GM12878 (cell line): ENCODE measurements around the gene OMG.
A peak's percentile ranks its signal among the peaks of the same experiment; 100 is the strongest.

Source experiments
- CTCF ChIP-seq, 3 experiments: IDR thresholded peaks in 2 of 3; conservative IDR thresholded peaks in 1 of 3; 2 replicates each; pipeline ENCODE4 v1.5.1; 2011; ENCODE audit warnings: low read depth in 3 of 3, low read length in 3 of 3, mild to moderate bottlenecking in 3 of 3, control low read depth in 2 of 3, moderate library complexity in 2 of 3, inconsistent platforms in 1 of 3, mixed read lengths in 1 of 3; ENCODE audit not compliant: control insufficient read depth in 2 of 3, insufficient read depth in 1 of 3; ENCODE audit errors: extremely low read depth in 1 of 3
- SMARCA5 ChIP-seq: fragments of 450-650 bp; IDR thresholded peaks from 2 replicates; pipeline ENCODE4 v1.6.1; 2017; ENCODE audit warnings: mild to moderate bottlenecking
- USF2 ChIP-seq: IDR thresholded peaks from 2 replicates; pipeline ENCODE4 v1.6.1; 2011; ENCODE audit warnings: low read depth, low read length, improper control_type of control experiment, borderline replicate concordance
- ZBTB33 ChIP-seq: fragments of 450-650 bp; IDR thresholded peaks from 2 replicates; pipeline ENCODE4 v1.6.1; 2017; ENCODE audit warnings: mild to moderate bottlenecking

GRCh38 chr17:31313982-31314781 lies 17.1 kb upstream of the OMG start, which contains the start of gene EVI2B:
- no peak for TF ChIP-seq CTCF (IDR thresholded peaks at IDR 0.05 in 2 of 3, conservative IDR thresholded peaks at IDR 0.05 in 1 of 3; ENCODE audit: control insufficient read depth in 2 of 3, extremely low read depth in 1 of 3, insufficient read depth in 1 of 3, low read depth in 3 of 3, low read length in 3 of 3)
- TF ChIP-seq ZBTB33, result no peak
- no peak for TF ChIP-seq USF2
- 0 out of 2 replicates have a peak, but pooled peaks have one; percentile 66 for TF ChIP-seq SMARCA5
